Measurements from ENCODE around the gene KATNBL1.
"Not testable (repeated sequence)": the region's sequence is repeated elsewhere in the genome, so short reads cannot be mapped to it uniquely, and the experiment has no call there.

KATNBL1 gene

DNA sequence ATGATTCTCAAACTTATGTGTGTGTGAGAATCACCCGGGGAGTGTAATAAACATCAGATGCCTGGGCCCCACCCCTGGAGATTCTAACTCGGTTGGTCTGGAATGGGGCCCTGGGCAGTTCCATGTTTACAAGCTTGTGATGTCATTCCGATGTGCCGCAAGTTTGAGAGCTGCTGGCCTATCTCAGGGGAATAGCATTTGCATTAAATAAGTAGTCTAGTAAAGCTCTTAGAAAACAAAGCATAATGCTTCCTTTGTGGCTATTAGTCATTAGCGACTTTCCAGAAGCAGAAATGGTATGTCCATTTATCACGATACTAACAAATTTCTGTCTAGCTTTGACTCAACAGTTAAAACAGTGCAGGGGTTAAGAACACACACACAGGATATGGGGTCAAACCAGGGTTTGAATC, 87.1 kb downstream of the KATNBL1 start:
- no peaks in the 10 kb centered on the region for H3K9me3 ChIP-seq (ENCODE audit: control insufficient read depth in 1 of 2, low read length in 2 of 2)
- no peak overlapping the region for H3K4me3 ChIP-seq (ENCODE audit: low read depth in 1 of 2, low read length in 2 of 2)
- H3K27ac ChIP-seq (ENCODE audit: low read depth, low read length) = no peak overlapping the region
- no peaks in the 10 kb centered on the region for H3K4me1 ChIP-seq (ENCODE audit: control insufficient read depth in 1 of 2, insufficient read depth in 2 of 2, low read length in 2 of 2)
- H3K9ac ChIP-seq (ENCODE audit: low read depth in 1 of 2, low read length in 2 of 2) = no peak overlapping the region
- no peaks in the 10 kb centered on the region for H3K27me3 ChIP-seq (ENCODE audit: control insufficient read depth in 1 of 2, insufficient read depth in 2 of 2, low read length in 2 of 2)
- no peaks in the 10 kb centered on the region for H3K36me3 ChIP-seq (ENCODE audit: control insufficient read depth in 1 of 2, insufficient read depth in 2 of 2, low read length in 2 of 2)

- H3K27me3 ChIP-seq (ENCODE audit: control insufficient read depth in 1 of 2, insufficient read depth in 2 of 2, low read length in 2 of 2); H3K4me1 ChIP-seq (ENCODE audit: control insufficient read depth in 1 of 2, insufficient read depth in 2 of 2, low read length in 2 of 2); H3K27ac ChIP-seq (ENCODE audit: low read depth, low read length); H3K9ac ChIP-seq (ENCODE audit: low read depth in 1 of 2, low read length in 2 of 2); H3K36me3 ChIP-seq (ENCODE audit: control insufficient read depth in 1 of 2, insufficient read depth in 2 of 2, low read length in 2 of 2); H3K4me3 ChIP-seq (ENCODE audit: low read depth in 1 of 2, low read length in 2 of 2); H3K9me3 ChIP-seq (ENCODE audit: control insufficient read depth in 1 of 2, low read length in 2 of 2): not testable (repeated sequence)
These were observed 88.1 kb downstream of the KATNBL1 start for GRCh38 chr15:34121786-34122185.

DNA sequence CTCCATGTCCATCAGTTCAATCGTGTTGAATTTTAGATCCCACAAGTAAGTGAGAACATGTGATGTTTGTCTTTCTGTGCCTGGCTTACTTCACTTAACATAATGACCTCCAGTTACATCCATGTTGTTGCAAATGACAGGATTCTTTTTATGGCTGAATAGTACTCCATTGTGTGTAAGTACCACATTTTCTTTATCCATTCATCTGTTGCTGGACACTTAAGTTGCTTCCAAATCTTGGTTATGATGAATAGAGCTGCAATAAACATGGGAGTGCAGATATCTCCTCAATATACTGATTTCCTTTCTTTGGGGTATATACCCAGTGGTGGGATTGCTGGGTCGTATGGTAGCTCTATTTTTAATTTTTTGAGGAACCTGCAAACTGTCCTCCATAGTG, 89.5 kb downstream of the KATNBL1 start:
- H3K27me3 ChIP-seq (ENCODE audit: control insufficient read depth in 1 of 2, insufficient read depth in 2 of 2, low read length in 2 of 2); H3K9me3 ChIP-seq (ENCODE audit: control insufficient read depth in 1 of 2, low read length in 2 of 2); H3K27ac ChIP-seq (ENCODE audit: low read depth, low read length); H3K9ac ChIP-seq (ENCODE audit: low read depth in 1 of 2, low read length in 2 of 2); H3K36me3 ChIP-seq (ENCODE audit: control insufficient read depth in 1 of 2, insufficient read depth in 2 of 2, low read length in 2 of 2); H3K4me1 ChIP-seq (ENCODE audit: control insufficient read depth in 1 of 2, insufficient read depth in 2 of 2, low read length in 2 of 2); H3K4me3 ChIP-seq (ENCODE audit: low read depth in 1 of 2, low read length in 2 of 2): not testable (repeated sequence)

GRCh38 chr15:34119291-34119690, 90.6 kb downstream of the KATNBL1 start:
- Histone ChIP-seq H3K4me1 (ENCODE audit: control insufficient read depth in 1 of 2, insufficient read depth in 2 of 2, low read length in 2 of 2) (no peaks in the 10 kb centered on the region), H3K27ac (ENCODE audit: low read depth, low read length) (no peak overlapping the region), H3K27me3 (ENCODE audit: control insufficient read depth in 1 of 2, insufficient read depth in 2 of 2, low read length in 2 of 2) (no peaks in the 10 kb centered on the region), H3K36me3 (ENCODE audit: control insufficient read depth in 1 of 2, insufficient read depth in 2 of 2, low read length in 2 of 2) (no peaks in the 10 kb centered on the region), H3K9ac (ENCODE audit: low read depth in 1 of 2, low read length in 2 of 2) (no peak overlapping the region), H3K9me3 (ENCODE audit: control insufficient read depth in 1 of 2, low read length in 2 of 2) (no peaks in the 10 kb centered on the region), H3K4me3 (ENCODE audit: low read depth in 1 of 2, low read length in 2 of 2) (no peak overlapping the region)

DNA sequence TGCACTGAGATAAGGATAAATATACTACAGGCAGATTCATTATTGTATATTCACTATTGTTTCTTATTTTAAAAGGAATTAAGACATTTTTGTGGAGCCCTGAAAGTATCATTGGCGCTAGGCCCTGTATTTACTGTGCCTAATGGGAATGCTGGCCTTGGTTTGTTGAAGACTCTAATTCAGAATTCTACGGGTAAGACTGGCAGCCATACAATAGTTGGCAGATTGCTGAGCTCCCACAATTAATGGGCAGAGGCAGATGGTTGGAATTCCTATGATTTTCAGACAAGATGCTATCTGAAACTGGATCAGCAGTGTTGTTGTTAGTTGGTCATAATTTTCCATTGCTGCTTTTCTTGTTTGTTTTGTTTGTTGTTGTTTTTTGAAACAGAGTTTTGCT, 93.3 kb downstream of the KATNBL1 start:
- H3K27me3 ChIP-seq (ENCODE audit: control insufficient read depth in 1 of 2, insufficient read depth in 2 of 2, low read length in 2 of 2) = peaks cover 0 to 3% of the 10 kb centered on the region in 2 donors
- no peak overlapping the region for H3K4me3 ChIP-seq (ENCODE audit: low read depth in 1 of 2, low read length in 2 of 2)
- H3K36me3 ChIP-seq (ENCODE audit: control insufficient read depth in 1 of 2, insufficient read depth in 2 of 2, low read length in 2 of 2) = no peaks in the 10 kb centered on the region
- H3K27ac ChIP-seq (ENCODE audit: low read depth, low read length) = no peak overlapping the region
- H3K9ac ChIP-seq (ENCODE audit: low read depth in 1 of 2, low read length in 2 of 2) = no peak overlapping the region
- H3K4me1 ChIP-seq (ENCODE audit: control insufficient read depth in 1 of 2, insufficient read depth in 2 of 2, low read length in 2 of 2) = no peaks in the 10 kb centered on the region
- H3K9me3 ChIP-seq (ENCODE audit: control insufficient read depth in 1 of 2, low read length in 2 of 2) = no peaks in the 10 kb centered on the region

DNA sequence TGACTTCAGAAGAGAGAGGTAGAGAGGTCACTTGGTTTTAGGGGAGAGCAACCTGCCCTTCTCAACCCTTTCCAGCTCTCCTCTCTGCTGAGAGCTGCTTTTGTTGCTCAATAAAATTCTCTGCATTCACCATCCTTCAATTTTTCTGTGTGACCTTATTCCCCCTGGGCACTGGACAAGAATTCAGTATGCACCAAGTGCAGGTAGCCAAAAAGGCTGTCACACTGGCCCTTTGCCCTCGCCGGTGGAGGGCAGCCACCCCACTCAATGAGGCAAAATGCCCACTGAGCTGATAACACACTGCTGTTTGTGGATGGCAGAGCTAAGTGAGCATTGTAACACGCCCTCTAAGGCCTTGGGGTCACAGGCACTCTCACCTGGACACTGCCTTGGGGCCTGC, 95.2 kb downstream of the KATNBL1 start:
- no peaks in the 10 kb centered on the region for H3K36me3 ChIP-seq (ENCODE audit: control insufficient read depth in 1 of 2, insufficient read depth in 2 of 2, low read length in 2 of 2)
- no peak overlapping the region for H3K27ac ChIP-seq (ENCODE audit: low read depth, low read length)
- no peak overlapping the region for H3K4me3 ChIP-seq (ENCODE audit: low read depth in 1 of 2, low read length in 2 of 2)
- H3K4me1 ChIP-seq (ENCODE audit: control insufficient read depth in 1 of 2, insufficient read depth in 2 of 2, low read length in 2 of 2) = no peaks in the 10 kb centered on the region
- H3K27me3 ChIP-seq (ENCODE audit: control insufficient read depth in 1 of 2, insufficient read depth in 2 of 2, low read length in 2 of 2) = peaks cover 0 to 3% of the 10 kb centered on the region in 2 donors
- H3K9ac ChIP-seq (ENCODE audit: low read depth in 1 of 2, low read length in 2 of 2) = no peak overlapping the region
- no peaks in the 10 kb centered on the region for H3K9me3 ChIP-seq (ENCODE audit: control insufficient read depth in 1 of 2, low read length in 2 of 2)

GRCh38 chr15:34114215-34114614, 95.7 kb downstream of the KATNBL1 start:
- H3K27me3 ChIP-seq (ENCODE audit: control insufficient read depth in 1 of 2, insufficient read depth in 2 of 2, low read length in 2 of 2) = peaks cover 0 to 3% of the 10 kb centered on the region in 2 donors
- H3K9me3 ChIP-seq (ENCODE audit: control insufficient read depth in 1 of 2, low read length in 2 of 2) = no peaks in the 10 kb centered on the region
- H3K36me3 ChIP-seq (ENCODE audit: control insufficient read depth in 1 of 2, insufficient read depth in 2 of 2, low read length in 2 of 2) = no peaks in the 10 kb centered on the region
- H3K9ac ChIP-seq (ENCODE audit: low read depth in 1 of 2, low read length in 2 of 2) = no peak overlapping the region
- H3K4me1 ChIP-seq (ENCODE audit: control insufficient read depth in 1 of 2, insufficient read depth in 2 of 2, low read length in 2 of 2) = no peaks in the 10 kb centered on the region
- no peak overlapping the region for H3K27ac ChIP-seq (ENCODE audit: low read depth, low read length)
- H3K4me3 ChIP-seq (ENCODE audit: low read depth in 1 of 2, low read length in 2 of 2) = no peak overlapping the region

- no peak overlapping the region for H3K27ac ChIP-seq (ENCODE audit: low read depth, low read length)
- no peak overlapping the region for H3K4me3 ChIP-seq (ENCODE audit: low read depth in 1 of 2, low read length in 2 of 2)
- no peaks in the 10 kb centered on the region for H3K36me3 ChIP-seq (ENCODE audit: control insufficient read depth in 1 of 2, insufficient read depth in 2 of 2, low read length in 2 of 2)
- H3K9ac ChIP-seq (ENCODE audit: low read depth in 1 of 2, low read length in 2 of 2) = no peak overlapping the region
- no peaks in the 10 kb centered on the region for H3K9me3 ChIP-seq (ENCODE audit: control insufficient read depth in 1 of 2, low read length in 2 of 2)
- no peaks in the 10 kb centered on the region for H3K4me1 ChIP-seq (ENCODE audit: control insufficient read depth in 1 of 2, insufficient read depth in 2 of 2, low read length in 2 of 2)
- peaks cover 0 to 3% of the 10 kb centered on the region in 2 donors for H3K27me3 ChIP-seq (ENCODE audit: control insufficient read depth in 1 of 2, insufficient read depth in 2 of 2, low read length in 2 of 2)
These were observed 98.4 kb downstream of the KATNBL1 start for GRCh38 chr15:34111488-34111887.

GRCh38 chr15:34109797-34110663, 99.9 kb downstream of the KATNBL1 start:
- H3K27ac ChIP-seq (ENCODE audit: low read depth, low read length) = no peak overlapping the region
- H3K9ac ChIP-seq (ENCODE audit: low read depth in 1 of 2, low read length in 2 of 2) = no peak overlapping the region
- peaks cover 0 to 3% of the 10 kb centered on the region in 2 donors for H3K27me3 ChIP-seq (ENCODE audit: control insufficient read depth in 1 of 2, insufficient read depth in 2 of 2, low read length in 2 of 2)
- H3K36me3 ChIP-seq (ENCODE audit: control insufficient read depth in 1 of 2, insufficient read depth in 2 of 2, low read length in 2 of 2) = no peaks in the 10 kb centered on the region
- no peaks in the 10 kb centered on the region for H3K9me3 ChIP-seq (ENCODE audit: control insufficient read depth in 1 of 2, low read length in 2 of 2)
- no peaks in the 10 kb centered on the region for H3K4me1 ChIP-seq (ENCODE audit: control insufficient read depth in 1 of 2, insufficient read depth in 2 of 2, low read length in 2 of 2)
- H3K4me3 ChIP-seq (ENCODE audit: low read depth in 1 of 2, low read length in 2 of 2) = no peak overlapping the region

- no peaks in the 10 kb centered on the region for H3K9me3 ChIP-seq (ENCODE audit: control insufficient read depth in 1 of 2, low read length in 2 of 2)
- peaks cover 5% of the 10 kb centered on the region in 2 donors for H3K4me1 ChIP-seq (ENCODE audit: control insufficient read depth in 1 of 2, insufficient read depth in 2 of 2, low read length in 2 of 2)
- no peak overlapping the region for H3K9ac ChIP-seq (ENCODE audit: low read depth in 1 of 2, low read length in 2 of 2)
- H3K36me3 ChIP-seq (ENCODE audit: control insufficient read depth in 1 of 2, insufficient read depth in 2 of 2, low read length in 2 of 2) = no peaks in the 10 kb centered on the region
- H3K27ac ChIP-seq (ENCODE audit: low read depth, low read length) = no peak overlapping the region
- no peaks in the 10 kb centered on the region for H3K27me3 ChIP-seq (ENCODE audit: control insufficient read depth in 1 of 2, insufficient read depth in 2 of 2, low read length in 2 of 2)
- H3K4me3 ChIP-seq (ENCODE audit: low read depth in 1 of 2, low read length in 2 of 2) = no peak overlapping the region
These were observed 102.6 kb downstream of the KATNBL1 start for GRCh38 chr15:34107315-34107714.
